GM19238 (cell line): ENCODE measurements around the gene TLDC2.
"Not testable (repeated sequence)": the region's sequence is repeated elsewhere in the genome, so short reads cannot be mapped to it uniquely, and the experiment has no call there.

Source experiments
- DNase-seq: peaks from one replicate; pipeline ENCODE4 v3.0.0; 2011; ENCODE audit warnings: low spot score; ENCODE audit not compliant: insufficient read length

Gene TLDC2

GRCh38 chr20:36875702-36876472, at the start of gene TLDC2:
Gene TLDC2, plus strand, starts transcription at chr20:36876138. Its CDS starts 37 bp downstream, at chr20:36876175.
- no peak for DNase-seq

GRCh38 chr20:36826554-36827244, 49.2 kb upstream of the TLDC2 start:
- no peak for DNase-seq

- DNase-seq = peak; percentile 77
Measured at GRCh38 chr20:36827541-36828279, 48.2 kb upstream of the TLDC2 start.

DNA sequence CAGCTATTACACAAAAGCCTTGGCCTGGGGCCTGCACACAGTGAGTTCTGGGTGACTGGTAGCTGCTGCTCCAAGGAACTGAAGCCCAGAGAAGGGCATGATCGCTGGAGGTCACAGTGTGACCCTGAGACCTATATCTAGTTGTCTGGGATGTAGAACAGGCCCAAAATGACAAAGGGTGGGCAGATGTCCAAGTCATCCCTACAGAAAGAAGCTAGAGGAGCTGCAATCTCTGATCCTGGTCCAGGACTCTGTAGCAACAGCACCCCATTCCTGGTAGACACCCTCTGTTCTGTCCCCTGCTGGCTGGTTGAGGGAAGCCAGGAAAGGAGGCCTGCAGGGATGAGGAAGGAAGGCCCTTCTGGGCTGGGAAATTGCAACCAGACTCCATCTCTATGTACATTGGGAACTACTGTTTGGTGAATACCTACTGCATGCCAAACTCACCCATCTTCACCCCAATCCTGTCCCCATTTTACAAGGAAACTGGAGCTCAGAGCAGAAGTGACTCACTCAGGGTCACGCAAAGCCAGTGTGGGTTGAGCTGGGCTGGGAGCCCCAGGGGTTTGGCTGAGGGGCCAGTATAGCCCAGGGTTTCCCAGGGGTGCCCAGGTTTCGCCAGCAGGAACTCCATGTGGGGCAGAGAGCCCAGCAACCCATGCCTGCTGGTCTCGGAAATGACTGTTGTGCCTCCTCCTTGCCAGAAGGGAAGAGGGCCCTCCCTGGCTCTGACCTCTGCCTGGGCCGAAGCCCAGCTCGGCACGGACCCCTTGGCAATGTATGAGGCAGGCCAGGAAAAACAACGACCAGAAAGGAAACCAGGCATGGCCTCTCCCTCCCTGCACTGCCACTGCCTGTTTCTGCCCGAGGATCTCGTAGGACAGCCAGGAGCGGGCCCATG, 44.9 kb upstream of the TLDC2 start:
- no peak for DNase-seq

DNA sequence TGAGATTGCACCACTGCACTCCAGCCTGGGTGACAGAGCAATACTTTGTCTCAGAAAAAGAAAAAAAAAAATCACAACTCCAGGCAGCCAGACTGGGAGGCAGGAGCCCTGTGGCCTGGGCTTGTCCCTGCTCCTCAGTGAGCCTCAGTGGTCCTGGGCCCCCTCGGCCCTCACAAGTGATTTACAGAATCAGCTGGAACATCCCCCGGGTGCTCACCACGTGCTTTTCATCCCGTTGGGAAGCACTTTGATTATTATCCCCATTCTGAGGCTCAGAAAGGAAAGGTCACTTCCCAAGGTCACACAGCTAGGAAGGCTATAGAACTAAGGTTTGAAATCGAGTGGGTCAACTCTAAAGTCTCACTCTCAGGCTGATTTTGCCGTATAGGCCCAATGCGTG, 43.1 kb upstream of the TLDC2 start:
- DNase-seq = no peak

DNA sequence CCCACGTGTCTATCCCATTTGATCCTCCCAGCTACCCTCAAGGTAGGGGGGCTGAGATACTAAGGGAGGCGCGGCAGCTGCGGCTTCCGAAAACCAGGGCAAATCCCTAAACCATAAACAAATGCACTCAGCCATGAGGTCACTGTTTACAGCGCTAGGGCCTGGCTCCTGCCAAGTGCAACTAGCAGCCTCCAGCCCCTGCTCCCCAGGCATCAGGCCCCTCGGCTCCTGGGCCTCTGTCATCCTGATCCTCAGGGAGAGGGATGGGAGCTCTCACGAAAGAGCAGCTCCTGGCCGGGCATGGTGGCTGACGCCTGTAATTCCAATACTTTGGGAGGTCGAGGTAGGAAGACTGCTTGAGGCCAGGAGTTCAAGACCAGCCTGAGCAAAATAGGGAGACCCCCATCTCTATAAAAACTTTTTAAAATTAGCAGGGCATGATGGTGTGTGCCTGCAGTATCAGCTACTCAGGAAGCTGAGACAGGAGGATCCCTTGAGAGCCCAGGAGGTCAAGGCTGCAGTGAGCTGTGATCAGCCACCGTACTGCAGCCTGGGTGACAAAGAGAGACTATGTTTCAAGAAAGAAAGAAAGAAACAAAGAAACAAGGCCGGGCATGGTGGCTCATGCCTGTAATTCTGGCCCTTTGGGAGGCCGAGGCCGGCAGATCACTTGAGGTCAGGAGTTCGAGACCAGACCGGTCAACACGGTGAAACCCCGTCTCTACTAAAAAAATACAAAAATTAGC, 42.5 kb upstream of the TLDC2 start:
- DNase-seq = no peak

DNA sequence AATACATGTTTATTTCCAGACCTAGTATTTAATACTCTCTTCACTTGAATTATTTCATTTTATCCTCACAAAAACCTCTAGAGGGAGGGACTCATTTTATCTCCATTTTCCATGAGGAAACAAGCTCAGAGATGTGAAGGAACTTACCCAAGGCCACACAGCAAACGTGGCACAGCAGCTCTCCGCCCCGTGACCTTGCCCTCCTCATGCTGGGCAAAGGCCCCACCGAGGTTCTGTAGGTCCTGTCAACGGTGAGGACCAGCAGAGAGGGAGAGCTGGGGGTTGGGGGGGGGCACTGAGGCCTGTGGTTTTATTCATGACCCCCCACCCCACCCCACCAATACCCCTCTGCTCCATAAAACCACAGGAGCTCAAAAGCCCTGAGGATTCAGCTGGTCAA, 40.9 kb upstream of the TLDC2 start:
- no peak for DNase-seq

GRCh38 chr20:36835453-36836198, 40.3 kb upstream of the TLDC2 start:
- peak; percentile 98 for DNase-seq

GRCh38 chr20:36836591-36837269, 39.2 kb upstream of the TLDC2 start:
- DNase-seq = peak; percentile 53

- not testable (repeated sequence) for DNase-seq
Measured at GRCh38 chr20:36838376-36838775, 37.6 kb upstream of the TLDC2 start.

- no peak for DNase-seq
Measured at GRCh38 chr20:36839150-36839549, 36.8 kb upstream of the TLDC2 start.

- DNase-seq = not testable (repeated sequence)
Measured at GRCh38 chr20:36841030-36841429, 34.9 kb upstream of the TLDC2 start.

GRCh38 chr20:36845288-36845971, 30.5 kb upstream of the TLDC2 start:
- DNase-seq = no peak

GRCh38 chr20:36847009-36847709, 28.8 kb upstream of the TLDC2 start:
- no peak for DNase-seq

- DNase-seq = no peak
Measured at GRCh38 chr20:36847710-36848040, 28.3 kb upstream of the TLDC2 start.

GRCh38 chr20:36848078-36848660, 27.8 kb upstream of the TLDC2 start:
- DNase-seq = no peak

GRCh38 chr20:36848677-36849076, 27.3 kb upstream of the TLDC2 start:
- DNase-seq = no peak
